ENCODE measurements around the gene CES1. TPM values are rescaled to one million over a fixed set of nuclear protein-coding genes. Genes with fewer than 3 reads are reported as not detected.
"Not testable (repeated sequence)": the region's sequence is repeated elsewhere in the genome, so short reads cannot be mapped to it uniquely, and the experiment has no call there.

The CES1 gene
- total RNA-seq, 8 experiments from 2014 or later: 0.14 to 19.9 (median 2.3) TPM; not detected in 4

DNA sequence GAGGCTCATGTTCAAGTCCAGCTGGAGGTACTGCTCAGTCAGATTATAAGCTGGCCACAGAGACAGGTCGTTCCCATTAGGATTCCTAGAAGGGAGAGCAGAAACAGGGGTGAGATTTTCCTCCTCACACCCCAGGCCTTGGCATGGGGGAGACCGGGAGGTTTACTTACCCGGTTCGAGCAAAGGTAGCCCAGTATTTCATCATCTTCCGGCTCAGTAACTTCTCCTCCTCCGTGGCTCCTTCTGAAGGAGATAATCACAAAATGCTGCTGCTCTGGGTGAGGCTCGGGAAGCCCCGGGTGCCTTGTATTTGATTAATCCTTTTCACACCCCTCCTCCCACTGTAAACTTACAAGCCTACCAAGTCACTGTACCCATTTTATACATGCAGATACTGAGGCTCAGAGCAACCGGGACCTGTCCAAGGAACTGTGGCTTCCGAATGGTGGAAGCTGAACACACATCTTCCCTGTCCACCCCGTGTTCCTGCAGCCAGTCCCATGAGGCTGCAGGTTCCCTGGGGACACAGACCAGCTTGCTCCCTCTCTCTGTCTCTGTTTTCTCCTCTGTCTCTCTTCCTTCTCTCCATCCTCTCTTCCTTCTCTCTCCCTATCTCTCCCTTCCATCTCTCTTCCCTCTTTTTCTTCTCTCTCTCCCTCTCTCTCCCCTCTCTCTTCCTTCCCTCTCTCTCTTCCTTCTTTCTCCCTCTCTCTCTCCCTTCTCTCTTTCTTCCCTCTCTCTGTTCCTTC, 13.9 kb upstream of the CES1 start:
- 0 to 90% (median 50%) methylated on average over 2 to 4 of the region's 11 CpGs; no CpG with 5 or more reads in 2 of the 10 experiments for WGBS, 10 experiments
- ATAC-seq (replicated peaks in 6 of 8): no peak
- Histone ChIP-seq H3K4me1 (replicated peaks in 1 of 2) (no peaks in the 10 kb centered on the region), H3K4me3 (no peak overlapping the region), H3K27ac (no peak overlapping the region)
- in situ Hi-C loops (cut with MboI; ENCODE audit: low pct_unique_long_range_greater_than_20kb in 2 of 9, low sequenced_read_pairs in 9 of 9, unreplicated experiment in 9 of 9): loop anchor here (10.0 to 25.0 kb wide), 5 partner anchors 132 to 384 kb away; no protein-coding TSS in a partner anchor

DNA sequence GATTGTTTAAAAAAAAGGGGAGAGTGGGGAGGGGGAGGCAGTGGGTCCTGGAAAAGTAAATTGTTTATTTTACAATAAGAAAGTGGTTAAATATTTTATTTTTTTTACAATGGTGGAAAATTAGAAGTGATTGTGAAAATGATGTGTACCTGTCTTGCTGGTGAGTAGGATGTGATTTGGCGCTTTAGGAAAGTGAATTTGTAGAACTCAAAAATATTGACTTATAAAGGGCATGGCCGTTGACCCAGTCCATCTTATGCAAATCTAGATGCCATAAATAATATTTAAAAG, 10.2 kb upstream of the CES1 start:
- Histone ChIP-seq H3K27ac (no peak overlapping the region), H3K4me3 (no peak overlapping the region), H3K4me1 (replicated peaks in 1 of 2) (no peaks in the 10 kb centered on the region)
- no peak for ATAC-seq (replicated peaks in 6 of 8)
- 0 to 100% (median 39%) methylated on average over 1 to 2 of the region's 2 CpGs; no CpG with 5 or more reads in 1 of the 10 experiments for WGBS, 10 experiments
- in situ Hi-C loops (cut with MboI; ENCODE audit: low pct_unique_long_range_greater_than_20kb in 2 of 9, low sequenced_read_pairs in 9 of 9, unreplicated experiment in 9 of 9): loop anchor here (5.0 to 25.0 kb wide), 6 partner anchors 128 to 381 kb away; no protein-coding TSS in a partner anchor

DNA sequence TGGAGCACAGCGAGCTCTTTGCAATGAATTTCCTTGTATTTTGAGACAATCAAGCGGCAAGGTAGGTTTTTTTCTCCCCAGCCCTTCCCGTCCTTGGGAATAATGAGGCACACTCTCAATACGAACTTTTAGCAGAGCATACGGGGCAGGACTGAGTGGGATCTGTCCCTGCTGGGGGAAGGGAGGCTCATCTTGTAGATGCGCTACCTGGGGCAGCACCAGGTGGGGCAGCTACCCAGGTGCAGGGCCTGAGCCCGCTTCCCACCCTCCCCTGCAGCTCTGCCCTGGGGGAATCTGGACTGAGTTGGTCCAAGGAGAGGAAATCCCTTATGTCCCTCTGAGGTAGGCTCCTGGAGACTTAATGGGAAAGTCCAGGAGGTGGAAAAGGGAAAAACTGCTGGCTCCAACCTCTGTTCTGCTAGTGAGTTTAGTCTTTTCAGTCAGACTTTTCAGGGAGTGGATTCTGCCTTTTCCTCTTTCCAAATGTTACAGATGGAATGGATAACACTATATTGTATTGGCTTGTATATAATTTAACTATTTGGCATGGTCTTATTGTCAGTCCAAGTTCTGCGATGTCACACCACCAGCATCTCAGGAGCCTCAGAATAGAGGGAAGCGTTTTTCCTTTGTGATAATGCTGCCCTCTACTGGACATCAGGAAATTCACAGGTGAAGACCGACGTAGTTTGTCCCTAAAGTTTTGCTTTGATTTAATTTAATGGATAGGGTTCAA, 9.6 kb upstream of the CES1 start:
- no peak overlapping the region for H3K27ac ChIP-seq
- no peaks in the 10 kb centered on the region for H3K4me1 ChIP-seq (replicated peaks in 1 of 2)
- WGBS, 10 experiments: 0 to 40% (median 18%) methylated on average over 1 to 7 of the region's 11 CpGs
- ATAC-seq (replicated peaks in 6 of 8): peak; percentile 46 to 70 (median 60)
- no peak overlapping the region for H3K4me3 ChIP-seq
- in situ Hi-C loops (cut with MboI; ENCODE audit: low pct_unique_long_range_greater_than_20kb in 2 of 9, low sequenced_read_pairs in 9 of 9, unreplicated experiment in 9 of 9): loop anchor here (5.0 to 25.0 kb wide), 6 partner anchors 128 to 380 kb away; no protein-coding TSS in a partner anchor

DNA sequence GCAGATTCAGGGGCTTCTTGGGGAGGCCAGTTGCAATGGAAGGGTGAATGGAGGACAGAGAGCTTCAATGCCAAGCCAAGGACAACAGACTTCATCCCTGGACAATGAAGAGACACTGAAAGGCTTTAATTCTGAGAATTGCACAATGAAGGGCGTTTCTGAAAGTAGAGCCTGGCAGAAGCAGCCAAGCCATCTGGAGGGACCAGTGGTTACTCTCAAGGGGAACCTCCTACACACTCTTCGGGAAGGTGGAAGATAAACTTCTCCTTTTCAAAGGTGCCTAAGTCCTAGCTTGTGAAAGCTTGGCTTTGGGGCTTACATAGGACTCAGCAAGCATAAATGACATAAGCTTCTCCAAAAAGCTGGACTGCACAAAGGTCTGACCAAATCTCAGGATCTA, 6.2 kb upstream of the CES1 start:
- Histone ChIP-seq H3K4me1 (replicated peaks in 1 of 2) (no peaks in the 10 kb centered on the region), H3K27ac (no peak overlapping the region), H3K4me3 (no peak overlapping the region)
- ATAC-seq (replicated peaks in 6 of 8): peak in 2 of 8 experiments; percentile 70 to 74
- in situ Hi-C loops (cut with MboI; ENCODE audit: low pct_unique_long_range_greater_than_20kb in 2 of 9, low sequenced_read_pairs in 9 of 9, unreplicated experiment in 9 of 9): loop anchor here in 8 of 9 experiments (10.0 to 25.0 kb wide), 3 partner anchors 74 to 377 kb away; no protein-coding TSS in a partner anchor
- WGBS, 10 experiments: 0 to 100% (median 60%) methylated on average over 1 of the region's 2 CpGs; no CpG with 5 or more reads in 3 of the 10 experiments

DNA sequence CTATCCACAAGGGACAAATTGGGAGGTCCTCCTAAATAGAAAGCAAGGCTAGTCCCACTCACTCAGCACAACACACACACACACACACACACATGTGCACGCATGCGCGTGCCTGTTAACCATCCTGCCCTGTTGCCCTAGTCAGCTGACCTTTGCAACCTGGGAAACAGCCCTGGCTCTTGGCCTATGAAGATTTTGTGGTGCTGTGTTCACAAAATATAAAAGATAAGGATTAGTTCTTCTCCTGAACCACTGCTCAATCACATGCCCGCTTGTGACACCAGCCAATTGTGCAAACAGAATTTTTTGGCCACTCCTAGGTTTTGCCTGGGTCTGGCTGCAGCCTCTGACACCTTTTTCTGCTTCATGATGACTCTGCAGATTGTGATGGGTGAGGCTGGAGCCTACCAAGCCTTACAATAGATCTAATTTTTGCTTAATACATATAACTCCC, 3.3 kb upstream of the CES1 start:
- Histone ChIP-seq H3K27ac (no peak overlapping the region), H3K4me1 (replicated peaks in 1 of 2) (no peaks in the 10 kb centered on the region), H3K4me3 (no peak overlapping the region)
- ATAC-seq (replicated peaks in 6 of 8): peak in 2 of 8 experiments; percentile 9 to 59
- 0 to 100% methylated on average over 1 of the region's 4 CpGs; no CpG with 5 or more reads in 8 of the 10 experiments for WGBS, 10 experiments
- in situ Hi-C loops (cut with MboI; ENCODE audit: low pct_unique_long_range_greater_than_20kb in 2 of 9, low sequenced_read_pairs in 9 of 9, unreplicated experiment in 9 of 9): loop anchor here in 8 of 9 experiments (10.0 to 25.0 kb wide), 3 partner anchors 71 to 374 kb away; no protein-coding TSS in a partner anchor

DNA sequence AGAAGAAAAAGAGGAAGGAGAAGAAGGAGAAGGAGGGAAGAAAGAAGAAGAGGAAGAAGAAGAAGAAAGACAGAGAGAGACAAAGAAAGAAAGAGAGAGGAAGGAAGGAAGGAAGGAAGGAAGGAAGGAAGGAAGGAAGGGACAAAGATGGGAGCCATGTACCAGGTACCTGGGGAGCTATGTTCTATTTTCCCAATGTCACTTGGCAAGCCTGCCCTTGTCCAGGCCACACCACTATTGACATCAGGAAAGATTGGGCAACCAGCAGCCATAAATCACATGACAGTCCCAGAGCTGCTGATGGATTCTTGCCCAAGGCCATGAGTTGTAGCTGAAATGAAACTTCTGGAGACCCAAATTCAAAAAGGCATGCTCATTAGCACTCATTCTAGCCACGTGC, 2.7 kb upstream of the CES1 start:
- 33% methylated on average over 1 of the region's 1 CpG; no CpG with 5 or more reads in 9 of the 10 experiments for WGBS, 10 experiments
- Histone ChIP-seq H3K4me1 (replicated peaks in 1 of 2) (no peaks in the 10 kb centered on the region), H3K4me3 (no peak overlapping the region), H3K27ac (no peak overlapping the region)
- ATAC-seq (replicated peaks in 6 of 8): peak in 1 of 8 experiments; percentile 9
- in situ Hi-C loops (cut with MboI; ENCODE audit: low pct_unique_long_range_greater_than_20kb in 2 of 9, low sequenced_read_pairs in 9 of 9, unreplicated experiment in 9 of 9): loop anchor here in 8 of 9 experiments (10.0 to 25.0 kb wide), 3 partner anchors 71 to 373 kb away; no protein-coding TSS in a partner anchor

DNA sequence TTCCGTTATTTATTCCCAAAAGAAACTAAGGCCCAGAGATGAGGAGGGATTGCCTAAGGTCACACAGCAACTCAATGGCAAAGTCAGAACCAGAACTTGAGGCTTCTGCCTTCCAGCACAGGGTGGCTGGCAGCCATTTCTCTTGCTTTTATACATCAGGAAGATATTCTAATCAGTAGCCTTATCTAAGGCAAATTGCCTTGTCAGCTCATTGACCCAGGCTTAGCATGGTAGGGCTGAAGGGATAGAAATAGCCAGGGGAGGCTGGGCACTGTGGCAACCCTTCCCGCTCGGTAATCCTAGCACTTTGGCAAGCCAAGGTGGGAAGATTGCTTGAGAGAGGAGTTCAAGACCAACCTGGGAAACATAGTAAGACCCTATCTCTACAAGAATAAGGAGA, 2.3 kb upstream of the CES1 start:
- ATAC-seq (replicated peaks in 6 of 8): not testable (repeated sequence)

DNA sequence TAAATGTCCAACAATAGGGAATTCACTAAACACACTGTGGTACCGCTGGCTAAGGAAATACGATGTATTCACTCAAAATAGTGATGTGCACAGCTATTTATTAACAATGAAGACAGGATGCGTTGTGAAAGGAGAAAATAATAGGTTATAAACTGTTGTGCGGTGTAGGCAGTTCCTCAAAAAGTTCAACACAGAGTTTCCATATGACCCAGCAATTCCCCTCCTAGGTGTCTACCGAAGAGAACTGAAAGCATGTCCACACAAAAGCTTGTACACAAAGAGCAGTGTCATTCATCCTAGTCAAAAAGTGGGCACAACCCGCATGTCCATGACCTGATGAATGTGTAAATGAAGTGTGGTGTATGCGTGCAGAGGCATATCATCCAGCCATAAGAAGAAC, 1.2 kb upstream of the CES1 start:
- in situ Hi-C loops (cut with MboI; ENCODE audit: low pct_unique_long_range_greater_than_20kb in 2 of 9, low sequenced_read_pairs in 9 of 9, unreplicated experiment in 9 of 9): loop anchor here in 8 of 9 experiments (10.0 to 25.0 kb wide), 3 partner anchors 69 to 372 kb away; no protein-coding TSS in a partner anchor
- 58 to 90% (median 65%) methylated on average over 1 to 6 of the region's 7 CpGs; no CpG with 5 or more reads in 4 of the 10 experiments for WGBS, 10 experiments
- no peak for ATAC-seq (replicated peaks in 6 of 8)

More for the DNA sequence above, 2.3 kb upstream of the CES1 start:
- H3K4me3 ChIP-seq; H3K27ac ChIP-seq; H3K4me1 ChIP-seq (replicated peaks in 1 of 2): not testable (repeated sequence)
- in situ Hi-C loops (cut with MboI; ENCODE audit: low pct_unique_long_range_greater_than_20kb in 2 of 9, low sequenced_read_pairs in 9 of 9, unreplicated experiment in 9 of 9): loop anchor here in 8 of 9 experiments (10.0 to 25.0 kb wide), 3 partner anchors 70 to 373 kb away; no protein-coding TSS in a partner anchor
- 61 to 95% (median 83%) methylated on average over 1 to 3 of the region's 3 CpGs; no CpG with 5 or more reads in 3 of the 10 experiments for WGBS, 10 experiments

DNA sequence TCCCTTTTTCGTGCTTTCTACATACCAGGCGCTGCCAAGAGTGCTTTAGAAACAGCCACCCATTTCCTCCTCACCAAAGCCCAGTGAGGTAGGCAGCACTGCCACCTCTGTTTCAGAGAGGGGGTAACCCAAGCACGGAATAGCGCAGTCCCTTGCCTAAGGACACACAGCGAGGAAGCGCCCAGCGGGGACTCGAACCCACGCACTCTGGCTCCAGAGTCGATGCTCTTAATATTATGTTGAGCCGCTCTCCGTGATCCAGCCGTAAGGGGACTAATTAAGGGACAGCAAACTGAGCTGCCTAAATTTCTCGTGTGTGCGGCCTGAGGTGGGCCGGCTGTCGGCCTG, 497 bp downstream of the CES1 start:
- no peak overlapping the region for H3K27ac ChIP-seq
- no peaks in the 10 kb centered on the region for H3K4me1 ChIP-seq (replicated peaks in 1 of 2)
- in situ Hi-C loops (cut with MboI; ENCODE audit: low pct_unique_long_range_greater_than_20kb in 2 of 9, low sequenced_read_pairs in 9 of 9, unreplicated experiment in 9 of 9): loop anchor here in 8 of 9 experiments (10.0 to 25.0 kb wide), 3 partner anchors 68 to 370 kb away; no protein-coding TSS in a partner anchor
- ATAC-seq (replicated peaks in 6 of 8): no peak
- WGBS, 10 experiments: 16 to 92% (median 73%) methylated on average over 1 to 10 of the region's 17 CpGs; no CpG with 5 or more reads in 6 of the 10 experiments
- no peak overlapping the region for H3K4me3 ChIP-seq

More for the DNA sequence above, 1.2 kb upstream of the CES1 start:
- no peaks in the 10 kb centered on the region for H3K4me1 ChIP-seq (replicated peaks in 1 of 2)
- no peak overlapping the region for H3K27ac ChIP-seq
- H3K4me3 ChIP-seq: no peak overlapping the region

DNA sequence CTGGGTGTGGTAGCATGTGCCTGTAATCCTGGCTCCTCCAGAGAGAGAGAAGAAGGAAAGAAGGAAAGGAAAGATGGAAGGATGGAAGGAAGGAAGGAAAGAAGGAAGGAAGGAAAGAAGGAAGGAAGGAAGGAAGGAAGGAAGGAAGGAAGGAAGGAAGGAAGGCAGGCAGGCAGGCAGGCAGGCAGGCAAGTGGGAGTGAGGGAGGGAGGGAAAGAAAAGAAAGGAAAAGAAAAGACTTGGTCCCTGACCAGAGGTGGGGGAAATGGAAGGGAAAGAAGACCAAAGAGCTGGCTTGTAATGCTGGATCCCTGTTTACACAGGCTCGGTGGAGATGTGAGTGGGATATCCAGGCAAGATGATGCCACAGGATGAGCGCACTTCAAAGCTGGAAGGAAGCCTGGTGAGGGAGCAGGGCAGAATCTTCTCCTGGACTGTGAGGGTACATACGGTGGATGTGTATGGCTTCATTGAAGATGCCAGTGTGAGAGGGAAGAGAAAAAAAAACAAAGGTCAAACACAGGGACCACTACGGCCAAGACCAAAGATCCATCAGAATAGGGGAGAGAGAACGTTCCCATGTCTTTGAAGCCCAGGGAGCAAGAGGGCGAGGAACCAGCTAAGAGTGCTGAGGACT, 2.1 kb downstream of the CES1 start:
- WGBS, 10 experiments: 17 to 83% (median 80%) methylated on average over 1 to 5 of the region's 6 CpGs; no CpG with 5 or more reads in 5 of the 10 experiments
- no peak overlapping the region for H3K4me3 ChIP-seq
- no peak overlapping the region for H3K27ac ChIP-seq
- no peak for ATAC-seq (replicated peaks in 6 of 8)
- in situ Hi-C loops (cut with MboI; ENCODE audit: low pct_unique_long_range_greater_than_20kb in 2 of 9, low sequenced_read_pairs in 9 of 9, unreplicated experiment in 9 of 9): loop anchor here in 8 of 9 experiments (10.0 to 25.0 kb wide), 3 partner anchors 66 to 368 kb away; no protein-coding TSS in a partner anchor
- no peaks in the 10 kb centered on the region for H3K4me1 ChIP-seq (replicated peaks in 1 of 2)

DNA sequence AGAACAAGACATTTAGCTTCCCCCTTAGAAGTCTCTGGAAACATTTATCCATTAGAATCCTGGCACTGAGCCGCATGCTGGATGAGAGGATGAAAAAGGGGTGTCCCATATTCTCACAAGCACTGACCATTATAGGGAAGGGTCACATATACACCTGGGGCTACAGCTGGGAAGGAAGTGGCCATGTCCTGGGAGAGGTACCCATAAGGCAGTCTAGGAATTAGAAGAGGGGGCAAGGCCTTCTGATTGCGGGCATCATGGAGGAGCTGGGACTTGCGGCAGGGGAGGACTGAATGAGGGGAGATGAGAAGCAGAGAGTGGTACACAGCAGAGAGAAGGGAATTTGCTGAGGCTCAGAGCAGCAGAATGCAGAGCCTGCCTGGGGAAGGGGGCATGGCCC, 3.7 kb downstream of the CES1 start:
- H3K4me1 ChIP-seq (replicated peaks in 1 of 2); H3K4me3 ChIP-seq; H3K27ac ChIP-seq; ATAC-seq (replicated peaks in 6 of 8): not testable (repeated sequence)
- in situ Hi-C loops (cut with MboI; ENCODE audit: low pct_unique_long_range_greater_than_20kb in 2 of 9, low sequenced_read_pairs in 9 of 9, unreplicated experiment in 9 of 9): loop anchor here in 8 of 9 experiments (25.0 kb wide), 2 partner anchors 117 to 367 kb away; no protein-coding TSS in a partner anchor
- 60 to 93% (median 89%) methylated on average over 1 to 3 of the region's 3 CpGs; no CpG with 5 or more reads in 6 of the 10 experiments for WGBS, 10 experiments

DNA sequence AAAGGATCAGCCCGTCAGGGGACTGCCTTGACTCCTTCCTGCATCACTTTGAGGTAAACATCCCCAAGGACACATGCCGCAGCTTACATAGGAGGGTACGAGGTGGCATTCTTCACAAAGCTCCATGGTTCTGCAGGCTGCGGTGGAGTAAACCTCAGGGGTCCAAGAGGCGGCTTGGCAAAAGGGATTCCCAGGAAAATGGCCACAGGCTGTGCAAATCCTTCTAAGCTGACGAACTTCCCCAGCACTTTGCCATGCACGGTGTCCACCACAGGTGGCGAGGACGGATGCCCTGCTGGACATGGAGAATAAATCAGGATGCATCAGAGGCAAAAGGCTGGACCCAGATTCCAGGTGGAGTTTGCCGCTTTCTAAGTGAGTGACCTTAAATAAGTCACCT, 4.2 kb downstream of the CES1 start:
- no peaks in the 10 kb centered on the region for H3K4me1 ChIP-seq (replicated peaks in 1 of 2)
- ATAC-seq (replicated peaks in 6 of 8): no peak
- WGBS, 10 experiments: 26 to 97% (median 60%) methylated on average over 2 to 6 of the region's 10 CpGs; no CpG with 5 or more reads in 3 of the 10 experiments
- no peak overlapping the region for H3K27ac ChIP-seq
- no peak overlapping the region for H3K4me3 ChIP-seq
- in situ Hi-C loops (cut with MboI; ENCODE audit: low pct_unique_long_range_greater_than_20kb in 2 of 9, low sequenced_read_pairs in 9 of 9, unreplicated experiment in 9 of 9): loop anchor here in 8 of 9 experiments (25.0 kb wide), 2 partner anchors 116 to 366 kb away; no protein-coding TSS in a partner anchor
